GM10248 (cell line): ENCODE data around the gene MGAT4C.
"Not testable (repeated sequence)": the region's sequence is repeated elsewhere in the genome, so short reads cannot be mapped to it uniquely, and the experiment has no call there.

Experiments
- CTCF ChIA-PET: fragments of 300-600 bp; sonication (Branson Sonifier 250); formaldehyde crosslinking; extraction: SDS; loops from one replicate; lab custom pipeline; 2021; ENCODE audit warnings: antibody characterized with exemption; lab: Yijun Ruan, JAX
- POLR2A ChIA-PET: fragments of 350-650 bp; sonication (Branson Sonifier 250); formaldehyde crosslinking; extraction: SDS; loops from one replicate; lab custom pipeline; 2020; ENCODE audit warnings: antibody characterized with exemption; lab: Yijun Ruan, JAX
- DNase-seq: peaks from one replicate; pipeline ENCODE4 v3.0.0; 2012; ENCODE audit errors: extremely low spot score
- TF ChIP-seq, protein P1 (sequence below): IDR thresholded peaks from 2 replicates; pipeline ENCODE4 v1.5.1; 2012; ENCODE audit warnings: mild to moderate bottlenecking, low read depth; ENCODE audit errors: extremely low read depth, missing control alignments, control extremely low read depth

Gene MGAT4C

GRCh38 chr12:86256163-86256562, at the start of gene MGAT4C:
MGAT4C (minus strand) TSS chr12:86256391.
- ChIA-PET CTCF (no interaction called here), POLR2A (no interaction called here)
- TF ChIP-seq, protein P1, sequence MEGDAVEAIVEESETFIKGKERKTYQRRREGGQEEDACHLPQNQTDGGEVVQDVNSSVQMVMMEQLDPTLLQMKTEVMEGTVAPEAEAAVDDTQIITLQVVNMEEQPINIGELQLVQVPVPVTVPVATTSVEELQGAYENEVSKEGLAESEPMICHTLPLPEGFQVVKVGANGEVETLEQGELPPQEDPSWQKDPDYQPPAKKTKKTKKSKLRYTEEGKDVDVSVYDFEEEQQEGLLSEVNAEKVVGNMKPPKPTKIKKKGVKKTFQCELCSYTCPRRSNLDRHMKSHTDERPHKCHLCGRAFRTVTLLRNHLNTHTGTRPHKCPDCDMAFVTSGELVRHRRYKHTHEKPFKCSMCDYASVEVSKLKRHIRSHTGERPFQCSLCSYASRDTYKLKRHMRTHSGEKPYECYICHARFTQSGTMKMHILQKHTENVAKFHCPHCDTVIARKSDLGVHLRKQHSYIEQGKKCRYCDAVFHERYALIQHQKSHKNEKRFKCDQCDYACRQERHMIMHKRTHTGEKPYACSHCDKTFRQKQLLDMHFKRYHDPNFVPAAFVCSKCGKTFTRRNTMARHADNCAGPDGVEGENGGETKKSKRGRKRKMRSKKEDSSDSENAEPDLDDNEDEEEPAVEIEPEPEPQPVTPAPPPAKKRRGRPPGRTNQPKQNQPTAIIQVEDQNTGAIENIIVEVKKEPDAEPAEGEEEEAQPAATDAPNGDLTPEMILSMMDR = no peak
- no peak for DNase-seq

- POLR2A ChIA-PET, CTCF ChIA-PET: not testable (repeated sequence)
Observed at GRCh38 chr12:86296396-86296795, 40.2 kb upstream of the MGAT4C start.

GRCh38 chr12:86293682-86294240, 37.6 kb upstream of the MGAT4C start:
- ChIA-PET CTCF (no interaction called here), POLR2A (no interaction called here)
- TF ChIP-seq, protein P1 = no peak
- no peak for DNase-seq

More at GRCh38 chr12:86296396-86296795, 40.2 kb upstream of the MGAT4C start:
- DNase-seq = not testable (repeated sequence)

GRCh38 chr12:86292480-86292879, 36.3 kb upstream of the MGAT4C start:
- DNase-seq = no peak
- CTCF ChIA-PET = interaction anchor here (1.1 kb wide), 1 partner anchor 20 kb away, joined by 3 read pairs; no protein-coding TSS in a partner anchor
- TF ChIP-seq, protein P1 = no peak
- POLR2A ChIA-PET = no interaction called here

DNA sequence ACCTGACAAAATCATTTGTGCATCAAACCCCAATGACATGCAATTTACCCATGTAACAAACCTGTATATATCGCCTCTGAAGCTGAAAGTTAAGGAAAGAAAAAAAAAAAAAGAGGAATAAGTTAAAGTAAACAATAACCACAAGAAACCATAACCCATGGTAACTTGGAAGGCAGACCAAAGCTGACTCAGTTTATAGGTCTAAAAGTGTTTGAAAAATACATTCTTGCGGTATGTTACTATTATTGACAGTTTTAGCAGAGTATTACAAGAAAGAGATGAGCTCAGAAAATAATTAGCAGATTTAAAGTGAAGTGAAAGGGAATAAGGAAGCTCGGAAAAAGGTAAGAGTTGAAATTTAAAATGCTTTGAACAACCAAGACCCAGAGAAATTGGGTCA, 34.4 kb upstream of the MGAT4C start:
- ChIA-PET POLR2A (no interaction called here), CTCF (no interaction called here)
- TF ChIP-seq, protein P1 = no peak
- no peak for DNase-seq

DNA sequence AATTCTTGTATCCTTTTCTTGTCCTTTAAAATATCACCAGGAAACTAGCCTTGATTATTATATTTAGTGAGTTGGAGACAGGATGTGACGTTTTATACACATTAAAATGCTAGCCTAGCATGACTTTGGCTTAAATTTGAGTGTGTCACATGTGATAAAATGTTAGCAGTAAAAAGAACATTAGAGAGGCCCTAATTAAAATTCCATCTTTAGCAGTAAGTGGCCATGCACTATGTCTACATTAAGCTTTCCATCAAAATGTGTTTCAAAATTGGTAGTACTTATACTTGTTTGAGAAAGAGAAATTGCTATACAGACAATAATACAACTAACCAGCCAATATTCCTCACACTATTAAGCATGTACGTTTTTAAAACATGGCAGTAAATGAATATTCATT, 29.9 kb upstream of the MGAT4C start:
- DNase-seq = no peak
- TF ChIP-seq, protein P1 = no peak

DNA sequence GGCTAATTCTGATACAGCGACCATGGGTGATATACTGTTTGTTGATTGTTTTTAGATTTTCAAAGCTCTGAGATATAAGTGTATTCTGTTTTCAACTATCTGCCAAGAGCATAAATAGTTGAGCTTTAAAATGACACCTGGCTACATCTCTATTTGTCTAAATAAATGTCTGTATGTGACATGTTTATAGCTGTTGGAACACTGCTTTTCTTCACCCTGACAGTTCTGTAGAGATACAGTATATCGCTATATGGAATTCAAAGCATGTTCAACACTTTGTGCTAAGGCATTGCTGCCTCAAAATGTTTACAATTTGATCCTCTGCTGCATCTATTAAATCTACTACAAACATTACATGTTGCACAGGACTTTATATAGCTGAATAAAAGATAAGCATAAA, 27.4 kb upstream of the MGAT4C start:
- ChIA-PET CTCF (interaction anchor here (1.0 kb wide), 1 partner anchor 9 kb away, joined by 3 read pairs; no protein-coding TSS in a partner anchor), POLR2A (no interaction called here)
- DNase-seq = no peak
- TF ChIP-seq, protein P1 = no peak

More for the DNA sequence above, 29.9 kb upstream of the MGAT4C start:
- ChIA-PET POLR2A (no interaction called here), CTCF (no interaction called here)
